Thyroid gland (tissue), 4 donors: ENCODE results near the gene GPR42.

Experiments used
- CTCF ChIP-seq, 6 experiments: fragments of 200-600 bp in 3 of 6; fragments of 450-650 bp in 3 of 6; sonication (generic) in 3 of 6; IDR thresholded peaks; one replicate each; pipeline ENCODE4 v1.5.1; 2016 to 2019; ENCODE audit warnings: antibody characterized with exemption in 6 of 6, mild to moderate bottlenecking in 2 of 6, inconsistent platforms in 1 of 6, moderate library complexity in 1 of 6
- POLR2A ChIP-seq, 2 donors: fragments of 450-650 bp; IDR thresholded peaks; one replicate each; pipeline ENCODE4 v1.6.1; 2017; ENCODE audit warnings: antibody characterized with exemption in 2 of 2, mild to moderate bottlenecking in 2 of 2, moderate library complexity in 1 of 2

- TF ChIP-seq POLR2A (IDR thresholded peaks at IDR 0.05) (no peak), CTCF (IDR thresholded peaks at IDR 0.05) (no peak)
Measured at GRCh38 chr19:35357867-35358573, 12.8 kb upstream of the GPR42 start, which contains the start of gene FFAR3.
